Islet of Langerhans (tissue), 1 donor: ENCODE data around the gene NDNF.

Experiments
- FAIRE-seq: peaks from one replicate; lab custom pipeline; 2011; peaks lifted over from hg19 to GRCh38; lab: Jason Lieb, UNC

The NDNF gene

DNA sequence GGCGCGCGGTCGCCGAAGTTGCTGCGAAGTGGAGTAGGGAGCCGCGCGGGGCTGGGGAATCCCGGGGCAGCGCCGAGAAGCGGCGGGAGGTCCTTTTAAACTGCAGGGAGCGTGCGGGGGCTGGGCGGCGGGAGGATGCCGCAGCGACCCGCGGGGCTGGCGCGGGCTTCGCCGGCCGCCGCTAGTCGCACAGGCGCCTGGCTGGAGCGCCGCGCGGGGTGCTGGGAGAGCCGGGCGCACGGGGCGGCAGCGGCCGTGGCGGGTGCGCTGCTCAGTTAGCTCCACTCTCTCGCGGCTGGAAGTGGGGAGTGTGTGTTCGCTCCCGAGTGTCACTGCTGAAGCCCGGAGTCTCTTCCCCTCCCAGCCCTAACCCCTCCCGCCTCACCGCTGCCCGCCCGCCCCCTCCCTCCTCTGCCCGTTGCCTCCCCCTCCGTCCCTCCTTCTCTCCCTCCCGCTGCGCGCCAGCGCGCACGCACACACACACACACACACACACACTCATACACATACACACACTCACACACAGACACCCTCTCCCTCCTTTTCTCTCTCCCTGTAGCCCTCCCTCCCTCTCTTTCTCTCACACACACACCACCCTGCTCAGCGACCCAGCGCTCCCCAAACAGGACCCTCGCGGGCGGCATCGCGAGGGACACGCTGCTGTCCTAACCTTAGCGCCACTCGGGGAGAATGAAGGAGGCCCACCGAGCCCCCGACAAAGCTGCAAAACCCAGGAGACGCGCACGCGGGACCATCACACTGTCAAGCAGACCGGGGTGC lies at the start of gene NDNF:
TSS of gene NDNF (minus strand) at position 312 of the 780 bp plus-strand sequence. CDS start 26,698 bp downstream, outside the sequence.
- no peak for FAIRE-seq

GRCh38 chr4:121119715-121120114 lies 47.4 kb upstream of the NDNF start:
- no peak for FAIRE-seq

- FAIRE-seq, result no peak
Observed at GRCh38 chr4:121118344-121118743, 46.0 kb upstream of the NDNF start.

- no peak for FAIRE-seq
Observed at GRCh38 chr4:121114756-121115155, 42.4 kb upstream of the NDNF start.

- peak; percentile 81 for FAIRE-seq
Observed at GRCh38 chr4:121112530-121112929, 40.2 kb upstream of the NDNF start.

GRCh38 chr4:121108557-121108956 lies 36.2 kb upstream of the NDNF start:
- FAIRE-seq, result no peak

DNA sequence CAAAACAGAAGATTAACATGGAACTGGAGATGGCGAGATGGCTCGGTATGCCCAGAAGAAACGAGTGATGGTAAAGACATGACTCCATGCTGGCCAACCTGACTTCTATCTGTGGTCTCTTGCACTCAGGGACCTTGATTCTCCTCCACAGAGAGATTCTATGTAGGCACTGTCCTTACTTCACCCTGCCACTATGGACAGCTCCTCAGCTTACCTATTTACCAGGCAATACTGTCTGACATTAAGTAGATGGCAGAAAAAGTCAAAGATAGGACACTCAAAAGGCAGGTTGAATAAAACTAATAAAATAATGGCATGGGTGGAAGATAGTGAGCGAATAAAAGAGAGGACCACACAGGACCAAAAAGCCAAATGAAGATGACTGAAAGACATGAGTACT lies 35.2 kb upstream of the NDNF start:
- no peak for FAIRE-seq

DNA sequence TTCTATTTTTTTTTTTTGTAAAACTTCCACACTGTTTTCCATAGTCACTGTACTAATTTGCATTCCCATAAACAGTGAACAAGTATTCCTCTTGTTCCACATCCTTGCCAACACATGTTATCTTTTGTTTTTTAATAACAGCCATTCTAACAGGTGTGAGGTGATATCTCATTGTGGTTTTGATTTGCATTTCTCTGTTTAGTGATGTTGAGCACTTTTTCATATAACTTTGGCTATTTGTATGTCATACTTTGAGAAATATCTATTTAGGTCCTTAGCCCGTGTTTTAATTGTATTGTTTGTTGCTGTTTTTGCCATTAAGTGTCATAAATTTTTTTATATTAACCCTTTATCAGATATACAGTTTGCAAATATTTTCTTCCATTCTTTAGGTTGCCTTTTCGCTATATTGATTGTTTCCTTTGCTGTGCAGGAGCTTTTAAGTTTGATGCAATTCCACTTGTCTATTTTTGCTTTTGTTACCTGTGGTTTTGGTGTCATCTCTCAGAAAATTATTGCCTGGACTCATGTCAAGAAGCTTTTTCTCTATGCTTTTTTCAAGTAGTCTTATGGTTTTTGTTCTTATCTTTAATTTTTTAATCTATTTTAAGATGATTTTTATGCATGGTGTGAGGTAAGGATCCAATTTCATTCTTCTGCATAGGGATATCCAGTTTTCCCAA lies 27.9 kb upstream of the NDNF start:
- no peak for FAIRE-seq

- FAIRE-seq, result no peak
Observed at GRCh38 chr4:121098266-121098665, 25.9 kb upstream of the NDNF start.

DNA sequence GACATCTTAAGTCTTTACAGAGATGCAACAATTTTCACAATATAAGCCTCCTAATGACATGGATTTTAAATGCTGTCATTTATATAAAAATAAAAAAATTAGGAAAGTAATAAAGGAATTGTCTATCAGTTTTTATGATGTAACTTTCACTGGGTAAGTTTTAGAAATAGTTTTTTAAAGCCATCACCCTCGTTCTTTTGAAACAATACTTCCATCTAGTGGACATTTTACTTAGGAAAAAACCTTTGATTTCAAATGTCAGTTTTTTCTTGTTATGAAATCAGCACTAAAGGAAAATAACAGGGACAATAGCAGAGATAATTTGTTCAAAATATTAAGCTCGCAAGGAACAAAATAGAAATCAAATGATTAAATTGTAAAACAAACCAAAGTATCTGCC lies 24.3 kb upstream of the NDNF start:
- FAIRE-seq, result peak; percentile 99

DNA sequence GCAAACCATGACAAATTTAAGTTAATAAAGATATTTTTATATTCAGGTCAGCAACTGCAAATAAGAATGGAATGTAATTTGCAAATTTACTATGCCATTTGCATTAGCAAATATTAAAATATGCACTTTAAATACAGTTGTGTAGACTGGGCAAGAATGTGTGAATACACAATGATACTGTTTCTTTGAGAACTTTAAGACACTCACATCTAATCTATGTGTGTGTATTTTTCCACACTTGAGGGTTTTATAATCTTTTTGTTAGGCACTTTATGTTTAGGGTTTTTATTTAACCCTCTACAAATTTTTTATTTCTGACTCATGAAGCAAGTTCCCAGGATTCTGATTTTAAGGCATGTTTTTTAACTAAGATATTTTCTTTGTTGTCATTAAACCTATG lies 23.9 kb upstream of the NDNF start:
- FAIRE-seq, result no peak

DNA sequence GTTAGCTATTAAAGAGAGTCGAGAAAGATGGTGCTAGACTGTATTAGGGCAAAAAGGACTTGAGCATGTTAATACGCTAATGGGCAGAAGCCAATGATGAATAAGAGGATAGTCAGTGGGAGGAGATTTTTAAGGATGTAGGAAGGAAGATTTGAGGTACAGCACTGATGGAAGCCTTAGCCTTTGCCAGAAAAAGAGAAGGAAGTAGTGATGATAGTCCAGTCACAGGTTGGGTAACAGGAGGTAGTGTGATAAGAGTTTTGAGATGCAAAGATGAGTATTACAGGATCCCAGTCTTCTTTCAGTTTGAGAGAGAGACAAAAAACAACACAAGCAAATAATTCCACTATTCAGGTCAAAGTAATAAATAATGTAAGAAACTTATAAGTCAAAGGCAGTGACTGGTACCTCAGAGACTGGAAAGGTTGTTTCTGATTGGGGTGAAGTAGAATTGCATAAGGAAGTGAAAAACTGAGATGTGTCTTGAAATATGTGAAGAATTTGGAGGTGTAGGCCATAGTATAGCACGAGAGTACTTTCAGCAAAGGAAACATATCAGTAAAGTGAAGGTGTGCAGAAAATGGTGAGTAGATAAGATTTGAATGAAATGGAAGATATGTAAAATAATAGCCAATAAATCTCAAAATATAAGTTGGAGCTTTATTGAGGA lies 22.1 kb upstream of the NDNF start:
- FAIRE-seq, result no peak

DNA sequence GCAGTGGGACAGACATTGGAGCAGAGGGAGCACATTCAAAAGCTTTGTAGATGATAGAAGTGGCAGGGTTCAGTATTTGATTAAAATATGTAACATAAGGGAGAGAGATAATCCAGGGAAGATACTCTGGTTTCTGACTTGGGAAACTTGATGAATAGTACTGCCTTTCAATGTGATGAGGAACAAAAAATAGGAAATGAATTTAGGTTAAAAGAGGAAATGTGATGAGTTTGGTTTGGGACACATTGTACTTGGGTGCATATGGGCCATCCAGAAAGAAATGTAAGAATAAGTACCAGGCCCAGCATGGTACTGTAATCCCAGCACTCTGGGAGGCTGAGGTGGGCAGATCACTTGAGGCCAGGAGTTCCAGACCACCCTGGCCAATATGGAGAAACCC lies 20.9 kb upstream of the NDNF start:
- no peak for FAIRE-seq

- no peak for FAIRE-seq
Observed at GRCh38 chr4:121091941-121092340, 19.6 kb upstream of the NDNF start.

- FAIRE-seq, result no peak
Observed at GRCh38 chr4:121088867-121089266, 16.5 kb upstream of the NDNF start.

- no peak for FAIRE-seq
Observed at GRCh38 chr4:121079376-121079775, 7.0 kb upstream of the NDNF start.

GRCh38 chr4:121077496-121077895 lies 5.2 kb upstream of the NDNF start:
- FAIRE-seq, result no peak

GRCh38 chr4:121076416-121076815 lies 4.1 kb upstream of the NDNF start:
- FAIRE-seq, result no peak

DNA sequence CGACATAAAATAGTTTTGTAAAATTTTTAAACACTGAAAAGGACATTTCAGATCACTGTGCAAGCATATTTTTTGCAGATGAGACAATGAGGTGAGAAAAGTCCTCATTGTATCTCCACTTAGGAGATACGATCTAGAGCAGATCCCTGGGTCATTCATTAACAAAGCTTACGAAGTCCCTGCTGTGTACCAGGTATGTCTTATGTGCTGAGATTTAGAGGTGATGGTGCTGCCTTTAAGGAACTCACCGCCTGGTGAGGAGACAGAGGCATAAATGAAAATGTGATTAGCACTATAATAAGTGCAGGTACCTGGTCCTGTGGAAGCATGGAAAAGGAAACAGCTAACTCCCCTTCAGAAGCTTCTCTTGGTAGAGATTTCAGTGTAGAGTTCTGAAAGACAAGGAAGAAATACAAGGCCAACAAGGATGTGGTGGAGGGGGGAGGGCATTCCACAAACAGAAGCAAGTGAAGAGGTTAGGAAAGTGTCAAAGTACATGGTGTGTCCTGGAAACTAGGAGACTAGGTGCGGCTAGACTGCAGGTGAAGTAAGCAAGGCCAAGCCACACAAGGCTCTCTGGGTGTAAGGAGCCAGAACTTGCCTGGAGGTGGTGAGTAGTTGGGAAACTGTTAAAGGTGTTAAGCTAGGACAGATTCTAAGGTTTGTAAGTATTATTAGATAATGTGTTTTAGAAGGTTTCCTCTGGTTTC lies 1.5 kb upstream of the NDNF start:
- no peak for FAIRE-seq

DNA sequence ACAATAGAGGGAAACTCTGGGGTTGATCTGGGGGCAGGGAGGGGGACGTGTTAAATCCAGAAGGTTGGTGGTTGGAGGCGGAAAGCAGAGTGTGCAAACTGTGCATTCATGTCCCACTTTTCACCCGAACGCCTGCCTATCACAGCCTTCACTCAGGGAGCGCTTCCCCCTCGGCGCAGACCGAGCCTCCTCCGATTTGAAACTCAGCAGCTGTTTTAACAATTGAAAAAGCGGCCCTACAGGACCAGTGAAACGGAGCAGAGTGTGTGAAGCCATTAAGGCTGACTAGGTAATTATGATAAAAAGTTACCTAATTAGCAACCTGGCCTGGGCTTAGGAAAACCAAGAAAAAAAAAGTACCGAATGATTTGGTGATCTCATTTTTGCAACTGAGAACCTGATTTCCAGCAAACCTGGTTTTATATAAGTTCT lies 685 bp upstream of the NDNF start:
- no peak for FAIRE-seq

DNA sequence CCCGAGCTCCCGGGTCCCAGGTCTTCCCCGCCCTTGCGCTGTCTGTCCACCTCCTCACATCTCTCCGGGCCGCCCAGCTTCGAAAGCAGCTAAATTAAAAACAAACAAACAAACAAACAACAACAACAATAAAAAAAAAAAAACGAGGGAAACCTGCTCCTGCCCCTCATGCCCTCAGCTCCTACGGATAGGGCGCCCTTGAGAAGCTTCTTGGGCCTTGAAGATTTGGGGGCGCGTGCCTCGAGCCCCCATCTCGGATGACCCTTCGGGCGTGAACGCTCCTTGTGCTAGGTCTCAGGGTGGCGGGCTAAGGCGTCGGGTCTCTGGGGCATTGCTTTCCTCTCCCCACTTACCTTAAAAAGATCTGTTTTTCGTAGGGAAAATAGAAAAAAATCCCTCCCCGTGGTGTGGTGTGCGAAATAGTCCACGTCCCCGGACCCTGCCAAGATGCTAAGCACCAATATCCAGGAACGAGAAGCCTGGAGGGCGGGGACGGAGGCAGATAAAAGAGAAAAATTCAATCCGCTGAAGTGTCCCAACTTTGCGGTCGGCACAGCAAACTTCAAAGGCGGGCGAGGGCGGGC lies 603 bp downstream of the NDNF start:
- no peak for FAIRE-seq
